ENCODE measurements around the gene CHST2.

Gene CHST2

GRCh38 chr3:143099690-143100089, 19.9 kb upstream of the CHST2 start:
- DNase-seq = no peak

GRCh38 chr3:143100451-143100850, 19.1 kb upstream of the CHST2 start:
- DNase-seq = no peak

- no peak for DNase-seq
These were observed 17.7 kb upstream of the CHST2 start for GRCh38 chr3:143101792-143102381.

- DNase-seq = no peak
These were observed 15.9 kb upstream of the CHST2 start for GRCh38 chr3:143103652-143104051.

- no peak for DNase-seq
These were observed 14.4 kb upstream of the CHST2 start for GRCh38 chr3:143105170-143105569.

GRCh38 chr3:143109861-143110260, 9.7 kb upstream of the CHST2 start:
- DNase-seq = no peak

- no peak for DNase-seq
These were observed 9.2 kb upstream of the CHST2 start for GRCh38 chr3:143110371-143110770.

- no peak for DNase-seq
These were observed 952 bp upstream of the CHST2 start for GRCh38 chr3:143118630-143119008.

- peak; percentile 43 for DNase-seq
These were observed 574 bp downstream of the CHST2 start for GRCh38 chr3:143119974-143120715.

- DNase-seq = peak; percentile 68
These were observed 1.2 kb downstream of the CHST2 start for GRCh38 chr3:143120716-143121240.

- peak; percentile 86 for DNase-seq
These were observed 1.9 kb downstream of the CHST2 start for GRCh38 chr3:143121241-143122088.

- DNase-seq = no peak
These were observed 2.5 kb downstream of the CHST2 start for GRCh38 chr3:143122089-143122430.

- DNase-seq = peak; percentile 60
These were observed 3.2 kb downstream of the CHST2 start for GRCh38 chr3:143122608-143123352.

- DNase-seq = no peak
These were observed 3.9 kb downstream of the CHST2 start for GRCh38 chr3:143123353-143123984.

GRCh38 chr3:143124601-143125520, 5.3 kb downstream of the CHST2 start:
- DNase-seq = no peak

GRCh38 chr3:143127801-143128200, 8.2 kb downstream of the CHST2 start:
- no peak for DNase-seq

GRCh38 chr3:143128227-143128955, 8.8 kb downstream of the CHST2 start:
- DNase-seq = no peak

- no peak for DNase-seq
These were observed 12.8 kb downstream of the CHST2 start for GRCh38 chr3:143132246-143132980.

GRCh38 chr3:143134471-143134870, 14.9 kb downstream of the CHST2 start:
- DNase-seq = peak; percentile 32

GRCh38 chr3:143135150-143135549, 15.6 kb downstream of the CHST2 start:
- no peak for DNase-seq
